Neural progenitor cell (in vitro differentiated cells): ENCODE data around the gene HM13. TPM values are rescaled to one million over a fixed set of nuclear protein-coding genes. Genes with fewer than 3 reads are reported as not detected.

ENCODE experiments used
- DNase-seq: peaks from one replicate; pipeline ENCODE4 v3.0.0-alpha.2; 2016; ENCODE audit warnings: low spot score
- H2AFZ ChIP-seq: fragments of 200-600 bp; sonication (generic); replicated peaks from 2 replicates; pipeline ENCODE4 v1.6.1; 2016; ENCODE audit warnings: antibody characterized with exemption
- H3F3A ChIP-seq: fragments of 200-600 bp; sonication (generic); 2 replicates; pipeline ENCODE4 v1.6.1; 2016; ENCODE audit warnings: antibody characterized with exemption, low read depth
- H3K27ac ChIP-seq: fragments of 200-600 bp; sonication (generic); 2 replicates; pipeline ENCODE4 v1.5.1; 2016; ENCODE audit warnings: mild to moderate bottlenecking
- H3K27me3 ChIP-seq: fragments of 200-600 bp; sonication (generic); 2 replicates; pipeline ENCODE4 v1.6.1; 2016; ENCODE audit warnings: mild to moderate bottlenecking, moderate library complexity
- H3K36me3 ChIP-seq: fragments of 200-600 bp; sonication (generic); 2 replicates; pipeline ENCODE4 v1.5.1; 2016
- H3K4me1 ChIP-seq: fragments of 200-600 bp; sonication (generic); 2 replicates; pipeline ENCODE4 v1.6.1; 2016; ENCODE audit warnings: mixed run types
- H3K4me2 ChIP-seq: fragments of 200-600 bp; sonication (generic); 2 replicates; pipeline ENCODE4 v1.6.1; 2016
- H3K4me3 ChIP-seq: fragments of 200-600 bp; sonication (generic); 2 replicates; pipeline ENCODE4 v1.5.1; 2016
- H3K79me2 ChIP-seq: fragments of 200-600 bp; sonication (generic); 2 replicates; pipeline ENCODE4 v1.6.1; 2016; ENCODE audit warnings: low read depth
- H3K9ac ChIP-seq: fragments of 200-600 bp; sonication (generic); 2 replicates; pipeline ENCODE4 v1.6.1; 2016
- H3K9me3 ChIP-seq: fragments of 200-600 bp; sonication (generic); 2 replicates; pipeline ENCODE4 v1.5.1; 2016; ENCODE audit warnings: low read depth
- H4K20me1 ChIP-seq: fragments of 200-600 bp; sonication (generic); 2 replicates; pipeline ENCODE4 v1.6.1; 2016; ENCODE audit warnings: low read depth
- H3K27ac Mint-ChIP-seq: 3 replicates; pipeline ENCODE4 v1.8.0; 2021; ENCODE audit warnings: mixed read lengths
- H3K27me3 Mint-ChIP-seq: 2 replicates; pipeline ENCODE4 v1.8.0; 2022; ENCODE audit warnings: low read depth, mild to moderate bottlenecking, inconsistent platforms, moderate library complexity, mixed read lengths; ENCODE audit not compliant: insufficient read depth
- H3K36me3 Mint-ChIP-seq: 3 replicates; pipeline ENCODE4 v1.8.0; 2021; ENCODE audit warnings: mixed read lengths
- H3K4me1 Mint-ChIP-seq: 3 replicates; pipeline ENCODE4 v1.8.0; 2021; ENCODE audit warnings: mixed read lengths
- H3K4me3 Mint-ChIP-seq: 3 replicates; pipeline ENCODE4 v1.8.0; 2021; ENCODE audit warnings: mild to moderate bottlenecking, moderate library complexity, mixed read lengths
- H3K9me3 Mint-ChIP-seq: 3 replicates; pipeline ENCODE4 v1.8.0; 2020; ENCODE audit warnings: mixed read lengths
- EZH2 ChIP-seq: fragments of 200-600 bp; sonication (generic); IDR thresholded peaks from 2 replicates; pipeline ENCODE4 v1.6.1; 2017; ENCODE audit warnings: antibody characterized with exemption, mild to moderate bottlenecking, moderate library complexity
- EZH2phosphoT487 ChIP-seq: fragments of 200-600 bp; sonication (generic); IDR thresholded peaks from 2 replicates; pipeline ENCODE4 v1.6.1; 2017; ENCODE audit warnings: antibody characterized with exemption
- total RNA-seq: library from RNA; depleted of rRNA; stranded (reverse); fragments of >200 nt; gene quantifications from 2 replicates; pipeline ENCODE4 v1.2.3, GENCODE V29; 2015; ENCODE audit warnings: low replicate concordance
- TF ChIP-seq, protein P1 (sequence below): fragments of 200-600 bp; sonication (generic); IDR thresholded peaks from 2 replicates; pipeline ENCODE4 v1.5.1; 2017; ENCODE audit warnings: antibody characterized with exemption, mild to moderate bottlenecking

The HM13 gene
- total RNA-seq, 1 donor from 2014 or later, result 46.2 TPM

DNA sequence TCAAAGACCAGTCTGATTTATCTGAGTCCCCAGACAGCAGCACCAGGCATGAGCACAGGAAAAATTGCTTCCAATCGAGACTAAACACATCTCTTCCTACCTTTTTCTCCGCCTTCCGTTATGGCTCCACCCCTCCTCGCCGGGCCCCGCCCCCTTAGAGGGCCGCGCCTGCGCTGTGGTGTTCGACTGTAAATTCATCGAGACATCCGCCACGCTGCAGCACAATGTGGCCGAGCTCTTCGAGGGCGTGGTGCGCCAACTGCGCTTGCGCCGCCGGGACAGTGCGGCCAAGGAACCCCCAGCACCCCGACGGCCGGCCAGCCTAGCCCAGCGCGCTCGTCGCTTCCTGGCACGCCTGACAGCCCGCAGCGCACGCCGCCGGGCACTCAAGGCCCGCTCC is 30.2 kb upstream of the HM13 start:
- DNase-seq, result no peak
- Mint-ChIP-seq H3K27me3 (peaks cover 7% of the 10 kb centered on the region), H3K27ac (no peak overlapping the region), H3K9me3 (no peaks in the 10 kb centered on the region), H3K36me3 (no peaks in the 10 kb centered on the region), H3K4me1 (no peaks in the 10 kb centered on the region), H3K4me3 (no peak overlapping the region)
- H3K27me3 ChIP-seq, result no peaks in the 10 kb centered on the region
- H3K9me3 ChIP-seq, result peaks cover 9% of the 10 kb centered on the region
- no peak overlapping the region for H3K27ac ChIP-seq
- no peaks in the 10 kb centered on the region for H3F3A ChIP-seq
- no peaks in the 10 kb centered on the region for H3K4me1 ChIP-seq
- no peaks in the 10 kb centered on the region for H4K20me1 ChIP-seq
- H3K9ac ChIP-seq, result no peak overlapping the region
- H3K79me2 ChIP-seq, result no peaks in the 10 kb centered on the region
- no peak overlapping the region for H2AFZ ChIP-seq
- H3K36me3 ChIP-seq, result no peaks in the 10 kb centered on the region
- H3K4me2 ChIP-seq, result no peak overlapping the region
- H3K4me3 ChIP-seq, result no peak overlapping the region
- TF ChIP-seq, protein P1, sequence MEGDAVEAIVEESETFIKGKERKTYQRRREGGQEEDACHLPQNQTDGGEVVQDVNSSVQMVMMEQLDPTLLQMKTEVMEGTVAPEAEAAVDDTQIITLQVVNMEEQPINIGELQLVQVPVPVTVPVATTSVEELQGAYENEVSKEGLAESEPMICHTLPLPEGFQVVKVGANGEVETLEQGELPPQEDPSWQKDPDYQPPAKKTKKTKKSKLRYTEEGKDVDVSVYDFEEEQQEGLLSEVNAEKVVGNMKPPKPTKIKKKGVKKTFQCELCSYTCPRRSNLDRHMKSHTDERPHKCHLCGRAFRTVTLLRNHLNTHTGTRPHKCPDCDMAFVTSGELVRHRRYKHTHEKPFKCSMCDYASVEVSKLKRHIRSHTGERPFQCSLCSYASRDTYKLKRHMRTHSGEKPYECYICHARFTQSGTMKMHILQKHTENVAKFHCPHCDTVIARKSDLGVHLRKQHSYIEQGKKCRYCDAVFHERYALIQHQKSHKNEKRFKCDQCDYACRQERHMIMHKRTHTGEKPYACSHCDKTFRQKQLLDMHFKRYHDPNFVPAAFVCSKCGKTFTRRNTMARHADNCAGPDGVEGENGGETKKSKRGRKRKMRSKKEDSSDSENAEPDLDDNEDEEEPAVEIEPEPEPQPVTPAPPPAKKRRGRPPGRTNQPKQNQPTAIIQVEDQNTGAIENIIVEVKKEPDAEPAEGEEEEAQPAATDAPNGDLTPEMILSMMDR, result no peak
- no peak for TF ChIP-seq EZH2phosphoT487
- TF ChIP-seq EZH2, result no peak

DNA sequence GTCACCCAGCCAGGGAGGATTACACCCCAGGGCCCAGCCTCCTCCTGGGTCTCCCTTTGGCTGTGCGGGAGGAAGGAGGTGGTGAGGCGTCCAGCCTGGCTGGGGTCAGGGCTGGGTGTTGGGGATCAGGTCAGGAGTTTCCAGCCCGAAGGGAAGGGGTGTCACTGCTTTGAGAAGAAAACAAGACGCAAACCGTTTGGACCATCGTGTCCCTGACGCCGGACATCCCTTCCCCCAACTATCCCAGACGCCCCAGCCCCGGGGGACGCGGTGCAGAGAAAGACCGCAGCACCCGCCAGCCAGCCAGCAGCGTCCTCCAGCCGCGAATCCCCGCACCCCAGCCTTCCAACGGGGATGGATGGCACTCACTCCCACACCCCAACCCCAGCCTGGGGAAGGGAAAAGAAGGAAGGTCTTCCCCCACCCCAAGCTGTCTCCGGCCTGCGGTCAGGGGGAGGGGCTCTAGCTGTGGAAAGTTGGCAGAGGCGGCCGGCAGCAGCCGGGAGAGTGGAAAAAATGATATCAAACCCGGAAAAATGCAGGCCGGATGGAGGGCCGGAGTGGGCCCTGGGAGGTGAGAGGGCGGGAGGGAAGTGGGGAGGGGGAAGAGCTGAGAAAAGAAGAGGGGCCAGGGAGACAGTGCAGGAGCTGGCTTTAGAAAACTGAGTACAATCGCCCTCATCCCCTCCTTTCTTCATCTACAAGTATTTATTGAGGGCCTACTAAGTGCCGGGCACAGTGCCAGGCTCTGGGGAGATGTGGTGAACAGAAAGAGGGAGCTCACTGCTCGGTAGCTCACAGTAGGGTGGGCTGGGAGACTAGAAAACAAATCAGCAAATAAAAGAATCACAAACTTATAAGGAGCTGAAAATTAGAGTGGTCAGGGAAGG is 28.5 kb upstream of the HM13 start:
- TF ChIP-seq EZH2phosphoT487 (no peak), EZH2 (no peak)
- TF ChIP-seq, protein P1, result no peak
- Histone ChIP-seq H3K9me3 (peaks cover 16% of the 10 kb centered on the region), H3K9ac (no peak overlapping the region), H4K20me1 (no peaks in the 10 kb centered on the region), H3K79me2 (no peaks in the 10 kb centered on the region), H3K36me3 (no peaks in the 10 kb centered on the region), H3K4me1 (no peaks in the 10 kb centered on the region), H3K4me3 (no peak overlapping the region), H3F3A (no peaks in the 10 kb centered on the region), H2AFZ (no peak overlapping the region), H3K4me2 (no peak overlapping the region), H3K27me3 (no peaks in the 10 kb centered on the region), H3K27ac (no peak overlapping the region)
- Mint-ChIP-seq H3K36me3 (no peaks in the 10 kb centered on the region), H3K9me3 (no peaks in the 10 kb centered on the region), H3K27me3 (peaks cover 11% of the 10 kb centered on the region), H3K27ac (no peak overlapping the region), H3K4me1 (no peaks in the 10 kb centered on the region), H3K4me3 (no peak overlapping the region)
- DNase-seq, result no peak

DNA sequence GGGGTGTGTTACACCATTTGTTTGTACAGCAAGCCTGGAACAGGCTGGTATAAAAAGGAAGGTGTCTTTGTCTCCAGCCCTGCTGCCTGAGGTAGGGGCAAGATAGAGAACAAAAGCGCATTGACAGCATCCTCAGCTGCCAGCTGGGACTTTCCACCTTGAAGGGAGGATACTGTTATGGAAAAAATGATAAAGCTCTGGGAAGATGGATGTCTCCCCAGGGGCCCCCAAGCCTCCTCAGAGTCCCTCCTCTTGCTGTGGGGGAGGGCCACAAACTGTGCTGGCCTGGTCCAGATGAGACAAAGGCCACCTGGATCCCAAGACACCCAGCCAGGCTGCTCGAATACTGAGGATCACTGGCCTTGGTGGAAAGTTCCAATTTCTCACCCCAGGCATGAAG is 26.1 kb upstream of the HM13 start:
- Histone ChIP-seq H3K36me3 (no peaks in the 10 kb centered on the region), H3K9ac (no peak overlapping the region), H3K27me3 (no peaks in the 10 kb centered on the region), H3F3A (no peaks in the 10 kb centered on the region), H3K4me3 (no peak overlapping the region), H3K4me2 (no peak overlapping the region), H4K20me1 (no peaks in the 10 kb centered on the region), H3K27ac (no peak overlapping the region), H2AFZ (no peak overlapping the region), H3K9me3 (peaks cover 14% of the 10 kb centered on the region), H3K4me1 (no peaks in the 10 kb centered on the region), H3K79me2 (no peaks in the 10 kb centered on the region)
- no peak for DNase-seq
- TF ChIP-seq, protein P1, result no peak
- TF ChIP-seq EZH2, result no peak
- no peak for TF ChIP-seq EZH2phosphoT487
- Mint-ChIP-seq H3K27me3 (peaks cover 18% of the 10 kb centered on the region), H3K4me1 (no peaks in the 10 kb centered on the region), H3K27ac (no peak overlapping the region), H3K36me3 (no peaks in the 10 kb centered on the region), H3K9me3 (no peaks in the 10 kb centered on the region), H3K4me3 (no peak overlapping the region)
